Panc1 (cell line): ENCODE measurements around the gene YWHAH. TPM values are rescaled to one million over a fixed set of nuclear protein-coding genes. Genes with fewer than 3 reads are reported as not detected.

Source experiments
- ATAC-seq: fragments of 200-7000 bp; cut with Tn5 transposase; 2 replicates; pipeline ENCODE4 v1.9.1; 2020; ENCODE audit warnings: mild to moderate bottlenecking, moderate library complexity
- BruUV-seq: library from RNA; stranded (reverse); fragments of 400-500 nt; replicated peaks from 2 replicates; lab custom pipeline; 2021; lab: Mats Ljungman, UMichigan
- CTCF ChIA-PET: fragments of 300-600 bp; sonication (Branson Sonifier 250); formaldehyde crosslinking; loops from one replicate; lab custom pipeline; 2022; ENCODE audit warnings: antibody characterized with exemption; lab: Charles Lee
- POLR2A ChIA-PET: fragments of 300-600 bp; sonication (Branson Sonifier 250); formaldehyde crosslinking; loops from one replicate; lab custom pipeline; 2022; ENCODE audit warnings: antibody characterized with exemption; lab: Charles Lee
- DNase-seq: peaks from one replicate; pipeline ENCODE4 v3.0.0-alpha.2; 2010; ENCODE audit warnings: low read depth, low spot score
- H3K27ac ChIP-seq: 2 replicates; pipeline ENCODE4 v1.5.1; 2011; ENCODE audit warnings: mild to moderate bottlenecking, low read length, inconsistent platforms
- H3K27me3 ChIP-seq: fragments of 200-500 bp; sonication (Bioruptor generic); 2 replicates; pipeline ENCODE4 v1.6.0; 2014; ENCODE audit warnings: low read length, inconsistent platforms; ENCODE audit not compliant: control insufficient read depth, insufficient read depth
- H3K36me3 ChIP-seq: fragments of 200-500 bp; sonication (Bioruptor generic); 2 replicates; pipeline ENCODE4 v1.5.1; 2014; ENCODE audit warnings: inconsistent platforms, mild to moderate bottlenecking, low read length, moderate library complexity; ENCODE audit not compliant: control insufficient read depth, insufficient read depth
- H3K4me1 ChIP-seq: 2 replicates; pipeline ENCODE4 v1.5.1; 2011; ENCODE audit warnings: inconsistent platforms, mild to moderate bottlenecking, low read length, moderate library complexity; ENCODE audit not compliant: control insufficient read depth, insufficient read depth
- H3K4me3 ChIP-seq, 2 experiments: 2 replicates each; pipeline ENCODE4 v1.5.1; 2011 to 2012; ENCODE audit warnings: low read depth in 2 of 2, low read length in 2 of 2, mild to moderate bottlenecking in 2 of 2, inconsistent platforms in 1 of 2, moderate library complexity in 1 of 2
- H3K9me3 ChIP-seq: fragments of 200-500 bp; sonication (Bioruptor generic); 2 replicates; pipeline ENCODE4 v1.5.1; 2014; ENCODE audit warnings: low read depth, mild to moderate bottlenecking, inconsistent platforms, low read length, moderate library complexity; ENCODE audit not compliant: control insufficient read depth, insufficient read depth
- POLR2AphosphoS5 ChIP-seq: IDR thresholded peaks from 2 replicates; pipeline ENCODE4 v1.6.1; 2012; ENCODE audit warnings: mild to moderate bottlenecking, low read depth, low read length, moderate library complexity
- SIN3A ChIP-seq: IDR thresholded peaks from 2 replicates; pipeline ENCODE4 v1.6.1; 2012; ENCODE audit warnings: low read depth, mild to moderate bottlenecking, low read length, moderate library complexity, borderline replicate concordance; ENCODE audit not compliant: insufficient read depth
- TCF7L2 ChIP-seq: IDR thresholded peaks from 2 replicates; pipeline ENCODE4 v1.6.1; 2011; ENCODE audit warnings: mild to moderate bottlenecking, low read depth, low read length, inconsistent platforms
- in situ Hi-C: cut with HindIII; loops from 2 replicates; pipeline ENCODE4 v1.10.0; 2016; ENCODE audit warnings: low sequenced_read_pairs, low pct_unique_long_range_greater_than_20kb
- intact Hi-C: fragments of 100-400 bp; cut with micrococcal nuclease; formaldehyde crosslinking; loops from one replicate; pipeline ENCODE4 v1.10.0; 2022; ENCODE audit not compliant: unreplicated experiment
- total RNA-seq: library from RNA; stranded (reverse); gene quantifications from one replicate; pipeline ENCODE4 v1.2.1, GENCODE V29; 2021; ENCODE audit not compliant: unreplicated experiment
- TF ChIP-seq, protein P1 (sequence below), 2 experiments: IDR thresholded peaks; 2 replicates each; pipeline ENCODE4 v1.6.1; 2011 to 2012; ENCODE audit warnings: low read depth in 2 of 2, control low read depth in 1 of 2, low read length in 1 of 2, mild to moderate bottlenecking in 1 of 2, moderate library complexity in 1 of 2; ENCODE audit not compliant: insufficient read depth in 1 of 2
- TF ChIP-seq, protein P2 (sequence below): fragments of 450-650 bp; IDR thresholded peaks from 2 replicates; pipeline ENCODE4 v1.5.1; 2017; ENCODE audit warnings: mild to moderate bottlenecking

The YWHAH gene
- total RNA-seq, 1 experiment from 2014 or later = 138 TPM

DNA sequence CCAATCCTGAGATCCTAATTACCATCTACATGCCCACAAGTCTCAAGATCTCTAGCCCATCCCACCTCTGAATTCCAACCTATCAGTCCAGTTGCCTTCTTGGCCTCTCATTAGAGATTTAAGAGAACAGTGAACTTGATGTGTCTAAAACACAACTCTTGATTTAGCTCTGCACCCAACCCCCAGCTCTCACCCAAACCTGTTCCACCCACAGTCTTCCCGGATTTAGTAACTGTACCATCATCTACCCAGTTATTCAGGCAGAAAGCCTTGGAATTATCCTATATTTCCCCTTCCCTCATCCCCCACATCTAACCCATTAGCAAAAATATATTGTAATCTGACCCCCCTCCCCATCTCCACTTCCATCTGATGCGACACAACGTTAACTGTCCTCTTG lies 24.0 kb upstream of the YWHAH start:
- no peak for TF ChIP-seq SIN3A
- no peak for TF ChIP-seq TCF7L2
- TF ChIP-seq, protein P1, sequence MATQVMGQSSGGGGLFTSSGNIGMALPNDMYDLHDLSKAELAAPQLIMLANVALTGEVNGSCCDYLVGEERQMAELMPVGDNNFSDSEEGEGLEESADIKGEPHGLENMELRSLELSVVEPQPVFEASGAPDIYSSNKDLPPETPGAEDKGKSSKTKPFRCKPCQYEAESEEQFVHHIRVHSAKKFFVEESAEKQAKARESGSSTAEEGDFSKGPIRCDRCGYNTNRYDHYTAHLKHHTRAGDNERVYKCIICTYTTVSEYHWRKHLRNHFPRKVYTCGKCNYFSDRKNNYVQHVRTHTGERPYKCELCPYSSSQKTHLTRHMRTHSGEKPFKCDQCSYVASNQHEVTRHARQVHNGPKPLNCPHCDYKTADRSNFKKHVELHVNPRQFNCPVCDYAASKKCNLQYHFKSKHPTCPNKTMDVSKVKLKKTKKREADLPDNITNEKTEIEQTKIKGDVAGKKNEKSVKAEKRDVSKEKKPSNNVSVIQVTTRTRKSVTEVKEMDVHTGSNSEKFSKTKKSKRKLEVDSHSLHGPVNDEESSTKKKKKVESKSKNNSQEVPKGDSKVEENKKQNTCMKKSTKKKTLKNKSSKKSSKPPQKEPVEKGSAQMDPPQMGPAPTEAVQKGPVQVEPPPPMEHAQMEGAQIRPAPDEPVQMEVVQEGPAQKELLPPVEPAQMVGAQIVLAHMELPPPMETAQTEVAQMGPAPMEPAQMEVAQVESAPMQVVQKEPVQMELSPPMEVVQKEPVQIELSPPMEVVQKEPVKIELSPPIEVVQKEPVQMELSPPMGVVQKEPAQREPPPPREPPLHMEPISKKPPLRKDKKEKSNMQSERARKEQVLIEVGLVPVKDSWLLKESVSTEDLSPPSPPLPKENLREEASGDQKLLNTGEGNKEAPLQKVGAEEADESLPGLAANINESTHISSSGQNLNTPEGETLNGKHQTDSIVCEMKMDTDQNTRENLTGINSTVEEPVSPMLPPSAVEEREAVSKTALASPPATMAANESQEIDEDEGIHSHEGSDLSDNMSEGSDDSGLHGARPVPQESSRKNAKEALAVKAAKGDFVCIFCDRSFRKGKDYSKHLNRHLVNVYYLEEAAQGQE (IDR thresholded peaks at IDR 0.05; ENCODE audit: insufficient read depth in 1 of 2, low read depth in 2 of 2, low read length in 1 of 2) = no peak
- TF ChIP-seq, protein P2, sequence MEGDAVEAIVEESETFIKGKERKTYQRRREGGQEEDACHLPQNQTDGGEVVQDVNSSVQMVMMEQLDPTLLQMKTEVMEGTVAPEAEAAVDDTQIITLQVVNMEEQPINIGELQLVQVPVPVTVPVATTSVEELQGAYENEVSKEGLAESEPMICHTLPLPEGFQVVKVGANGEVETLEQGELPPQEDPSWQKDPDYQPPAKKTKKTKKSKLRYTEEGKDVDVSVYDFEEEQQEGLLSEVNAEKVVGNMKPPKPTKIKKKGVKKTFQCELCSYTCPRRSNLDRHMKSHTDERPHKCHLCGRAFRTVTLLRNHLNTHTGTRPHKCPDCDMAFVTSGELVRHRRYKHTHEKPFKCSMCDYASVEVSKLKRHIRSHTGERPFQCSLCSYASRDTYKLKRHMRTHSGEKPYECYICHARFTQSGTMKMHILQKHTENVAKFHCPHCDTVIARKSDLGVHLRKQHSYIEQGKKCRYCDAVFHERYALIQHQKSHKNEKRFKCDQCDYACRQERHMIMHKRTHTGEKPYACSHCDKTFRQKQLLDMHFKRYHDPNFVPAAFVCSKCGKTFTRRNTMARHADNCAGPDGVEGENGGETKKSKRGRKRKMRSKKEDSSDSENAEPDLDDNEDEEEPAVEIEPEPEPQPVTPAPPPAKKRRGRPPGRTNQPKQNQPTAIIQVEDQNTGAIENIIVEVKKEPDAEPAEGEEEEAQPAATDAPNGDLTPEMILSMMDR = no peak
- TF ChIP-seq POLR2AphosphoS5 = no peak
- H3K9me3 ChIP-seq = no peaks in the 10 kb centered on the region
- H3K27me3 ChIP-seq = no peaks in the 10 kb centered on the region
- no peaks in the 10 kb centered on the region for H3K36me3 ChIP-seq
- BruUV-seq = no TSS peak
- intact Hi-C loops (no loop called here), in situ Hi-C loops (no loop called here)
- CTCF ChIA-PET = no interaction called here
- H3K4me3 ChIP-seq = no peak overlapping the region
- POLR2A ChIA-PET = no interaction called here
- ATAC-seq (no peak), DNase-seq (no peak)
- no peak overlapping the region for H3K27ac ChIP-seq
- no peaks in the 10 kb centered on the region for H3K4me1 ChIP-seq

DNA sequence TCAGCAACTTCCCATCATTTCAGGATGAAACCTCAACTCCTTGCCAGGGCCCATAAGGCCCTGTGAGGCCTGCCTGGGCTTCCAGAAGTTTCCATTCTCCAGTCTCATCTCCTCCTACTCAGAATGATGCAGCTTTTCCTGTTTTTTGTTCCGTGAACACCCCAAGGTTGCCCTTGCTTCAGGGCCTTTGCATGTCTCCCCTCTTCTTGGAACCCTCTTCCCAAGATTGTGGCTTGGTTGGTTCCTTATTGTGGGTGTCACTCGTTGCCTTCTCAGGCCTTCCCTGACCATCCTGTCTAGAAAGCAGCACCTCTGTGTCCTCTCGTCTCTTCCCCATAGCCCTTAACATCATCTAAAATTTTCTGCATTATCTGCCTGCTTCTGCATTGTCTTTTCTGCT lies 23.2 kb upstream of the YWHAH start:
- no peaks in the 10 kb centered on the region for H3K9me3 ChIP-seq
- H3K27me3 ChIP-seq = no peaks in the 10 kb centered on the region
- DNase-seq (no peak), ATAC-seq (no peak)
- no peaks in the 10 kb centered on the region for H3K4me1 ChIP-seq
- ChIA-PET POLR2A (interaction anchor here (0.6 kb wide), 1 partner anchor 23 kb away, joined by 4 read pairs; the partner anchor contains the start of gene YWHAH), CTCF (no interaction called here)
- H3K4me3 ChIP-seq = no peak overlapping the region
- no TSS peak for BruUV-seq
- no peak overlapping the region for H3K27ac ChIP-seq
- TF ChIP-seq SIN3A = no peak
- no peak for TF ChIP-seq POLR2AphosphoS5
- TF ChIP-seq, protein P1 (IDR thresholded peaks at IDR 0.05; ENCODE audit: insufficient read depth in 1 of 2, low read depth in 2 of 2, low read length in 1 of 2) = no peak
- TF ChIP-seq TCF7L2 = no peak
- TF ChIP-seq, protein P2 = no peak
- in situ Hi-C loops = no loop called here
- H3K36me3 ChIP-seq = no peaks in the 10 kb centered on the region
- intact Hi-C loops = no loop called here
